ENCODE measurements around the gene SH3GLB2.

The SH3GLB2 gene

DNA sequence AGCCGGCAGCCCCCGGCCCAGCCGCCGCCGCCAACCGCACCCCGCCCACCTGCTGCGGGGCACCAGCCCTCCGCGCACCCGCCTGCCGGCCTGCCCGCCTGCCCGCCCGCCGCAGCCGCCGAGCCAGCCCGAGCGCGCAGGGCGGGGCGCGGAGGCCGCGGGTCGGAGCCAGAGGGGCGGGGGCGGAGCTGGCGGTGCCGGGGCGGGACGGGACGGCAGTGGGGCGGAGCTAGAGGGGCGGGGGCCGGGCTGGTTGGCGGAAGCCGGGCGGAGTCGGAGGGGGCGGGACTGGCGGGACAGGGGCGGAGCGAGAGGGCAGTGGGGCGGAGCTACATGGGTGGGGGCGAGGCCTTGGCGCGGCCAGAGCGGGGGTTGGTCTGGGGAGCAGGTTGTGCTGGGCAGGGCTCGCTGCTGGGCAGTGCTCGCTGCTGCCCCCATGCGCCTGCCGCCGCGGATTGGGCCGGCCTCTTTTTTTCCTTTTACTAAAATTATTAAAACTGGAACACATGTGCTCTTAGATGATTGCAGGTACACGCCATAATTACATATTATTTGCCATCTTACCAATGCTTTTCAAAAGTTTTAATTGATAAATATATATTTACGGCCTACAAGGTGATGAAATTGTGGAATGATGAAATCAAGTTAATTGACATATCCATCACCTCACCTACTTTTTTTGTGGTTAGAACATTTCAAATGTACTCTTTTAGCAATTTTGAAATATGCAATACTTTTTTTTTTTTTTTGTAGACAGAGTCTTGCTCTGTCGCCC lies at the start of gene SH3GLB2:
Gene SH3GLB2 (minus strand): TSS at position 140 of the 775 bp plus-strand sequence. CDS start 177 bp downstream, outside the sequence.
- peak; percentile 84 for DNase-seq (ENCODE audit: low read depth)

GRCh38 chr9:129077236-129077635 lies 49.1 kb upstream of the SH3GLB2 start:
- DNase-seq (ENCODE audit: low read depth): no peak

DNA sequence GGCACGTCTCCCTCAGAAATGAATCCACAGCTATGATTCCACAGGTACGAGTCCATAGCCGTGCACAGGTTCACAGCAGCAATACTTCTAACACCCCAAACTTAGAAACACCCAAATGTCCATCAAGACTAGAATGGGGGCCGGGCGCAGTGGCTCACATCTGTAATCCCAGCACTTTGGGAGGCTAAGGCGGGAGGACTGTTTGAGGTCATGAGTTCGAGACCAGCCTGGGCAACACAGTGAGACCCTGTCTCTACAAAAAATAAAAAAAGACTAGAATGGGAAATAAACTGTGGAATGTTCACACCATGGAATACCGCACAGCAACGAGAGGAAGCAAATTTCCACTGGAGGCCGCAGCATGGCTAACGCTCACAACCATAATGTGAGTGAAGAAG lies 48.5 kb upstream of the SH3GLB2 start:
- DNase-seq (ENCODE audit: low read depth): no peak

DNA sequence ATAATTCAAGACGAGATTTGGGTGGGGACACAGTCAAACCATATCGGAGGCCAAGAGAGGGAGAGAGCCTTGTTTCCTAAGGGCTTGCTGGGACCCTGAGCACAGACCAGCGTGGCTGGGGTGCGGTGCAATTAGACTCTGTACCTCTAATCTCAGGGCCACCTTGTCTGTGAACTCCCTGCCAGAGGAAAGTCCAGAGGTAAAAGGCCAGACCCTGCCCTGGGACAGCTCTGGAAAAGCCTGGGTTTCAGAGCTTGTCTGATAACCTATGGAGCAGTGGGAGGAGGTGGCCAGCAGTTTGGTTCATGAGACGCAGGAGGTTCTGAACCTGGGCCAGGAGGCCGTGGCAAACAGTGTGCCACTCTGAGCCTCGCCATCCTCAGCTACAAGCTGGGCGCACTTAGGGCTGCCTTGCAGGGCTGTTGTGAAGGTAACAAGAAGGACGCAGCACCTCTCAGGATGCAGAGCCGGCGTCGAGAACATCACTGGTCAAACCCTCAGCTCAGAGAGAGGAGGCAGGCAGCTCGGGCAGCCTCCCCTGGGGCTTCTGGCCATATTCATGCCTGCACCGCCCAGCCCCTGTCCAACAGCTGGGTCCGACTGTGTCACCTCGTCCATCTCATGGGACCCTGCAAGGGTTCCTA lies 48.0 kb upstream of the SH3GLB2 start:
- no peak for DNase-seq (ENCODE audit: low read depth)

- DNase-seq (ENCODE audit: low read depth): no peak
Measured at GRCh38 chr9:129074106-129074505, 46.0 kb upstream of the SH3GLB2 start.

GRCh38 chr9:129073404-129073803 lies 45.3 kb upstream of the SH3GLB2 start:
- no peak for DNase-seq (ENCODE audit: low read depth)

DNA sequence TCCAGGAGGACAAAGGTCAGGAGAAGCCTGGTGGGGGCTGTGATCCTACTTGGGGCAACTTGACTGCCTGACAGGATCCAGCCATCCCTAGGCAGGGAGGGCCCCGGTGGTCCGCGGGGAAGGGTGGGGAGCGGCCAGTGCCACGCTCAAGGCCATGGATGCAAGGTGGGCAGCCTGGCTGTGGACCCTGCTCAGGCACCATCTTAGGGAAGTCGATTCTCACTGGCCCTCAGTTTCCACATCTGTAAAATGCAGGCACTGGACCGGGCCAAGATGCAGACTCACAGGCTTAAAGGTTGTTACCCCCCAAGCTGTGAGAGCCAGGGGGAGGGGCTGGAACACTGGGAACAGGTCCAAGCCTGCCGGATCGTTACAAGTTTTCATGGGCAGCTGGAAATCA lies 44.0 kb upstream of the SH3GLB2 start:
- no peak for DNase-seq (ENCODE audit: low read depth)

- DNase-seq (ENCODE audit: low read depth): no peak
Measured at GRCh38 chr9:129071526-129072126, 43.5 kb upstream of the SH3GLB2 start.

DNA sequence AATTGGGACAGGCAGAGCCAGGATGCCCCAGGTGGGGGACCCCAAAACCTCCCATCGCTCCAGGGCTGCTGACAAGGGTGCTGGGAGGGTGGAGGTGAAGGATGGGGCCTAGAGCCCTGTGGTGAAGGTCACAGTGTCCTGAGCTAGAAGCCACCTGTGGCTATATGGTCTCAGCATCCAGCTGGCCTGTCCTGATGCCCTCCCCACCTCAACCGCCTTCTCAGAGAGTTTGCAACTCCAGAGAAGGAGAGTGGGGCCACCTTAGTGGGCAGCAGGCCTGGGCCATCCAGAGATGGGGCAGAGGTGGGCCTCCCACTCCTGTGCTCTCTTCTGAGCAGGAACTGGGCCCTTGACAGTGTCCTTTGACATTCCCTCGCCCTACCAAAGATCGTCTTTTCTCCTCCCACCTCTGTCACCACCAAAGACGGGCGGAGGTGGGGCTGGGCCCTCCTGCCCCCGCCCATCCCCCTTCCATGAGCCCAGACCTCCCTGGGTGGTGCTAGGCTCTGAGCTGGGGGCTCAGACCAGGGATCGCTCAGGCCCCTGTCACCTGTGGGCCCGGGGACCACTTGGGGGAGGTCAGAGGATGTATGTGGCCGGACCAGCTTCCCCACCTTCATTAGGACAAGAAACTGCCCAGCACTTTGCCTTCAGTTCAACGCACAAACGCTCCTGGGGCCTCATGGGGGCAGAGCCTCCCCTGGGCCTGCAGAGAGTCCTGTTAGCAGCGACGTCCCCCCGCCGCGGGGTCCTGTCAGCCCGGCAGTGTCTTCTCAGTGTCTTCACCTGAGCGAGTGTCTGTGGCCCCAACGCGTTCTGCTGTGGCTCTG lies 42.8 kb upstream of the SH3GLB2 start:
- DNase-seq (ENCODE audit: low read depth): no peak

- no peak for DNase-seq (ENCODE audit: low read depth)
Measured at GRCh38 chr9:129069862-129070641, 41.9 kb upstream of the SH3GLB2 start.

DNA sequence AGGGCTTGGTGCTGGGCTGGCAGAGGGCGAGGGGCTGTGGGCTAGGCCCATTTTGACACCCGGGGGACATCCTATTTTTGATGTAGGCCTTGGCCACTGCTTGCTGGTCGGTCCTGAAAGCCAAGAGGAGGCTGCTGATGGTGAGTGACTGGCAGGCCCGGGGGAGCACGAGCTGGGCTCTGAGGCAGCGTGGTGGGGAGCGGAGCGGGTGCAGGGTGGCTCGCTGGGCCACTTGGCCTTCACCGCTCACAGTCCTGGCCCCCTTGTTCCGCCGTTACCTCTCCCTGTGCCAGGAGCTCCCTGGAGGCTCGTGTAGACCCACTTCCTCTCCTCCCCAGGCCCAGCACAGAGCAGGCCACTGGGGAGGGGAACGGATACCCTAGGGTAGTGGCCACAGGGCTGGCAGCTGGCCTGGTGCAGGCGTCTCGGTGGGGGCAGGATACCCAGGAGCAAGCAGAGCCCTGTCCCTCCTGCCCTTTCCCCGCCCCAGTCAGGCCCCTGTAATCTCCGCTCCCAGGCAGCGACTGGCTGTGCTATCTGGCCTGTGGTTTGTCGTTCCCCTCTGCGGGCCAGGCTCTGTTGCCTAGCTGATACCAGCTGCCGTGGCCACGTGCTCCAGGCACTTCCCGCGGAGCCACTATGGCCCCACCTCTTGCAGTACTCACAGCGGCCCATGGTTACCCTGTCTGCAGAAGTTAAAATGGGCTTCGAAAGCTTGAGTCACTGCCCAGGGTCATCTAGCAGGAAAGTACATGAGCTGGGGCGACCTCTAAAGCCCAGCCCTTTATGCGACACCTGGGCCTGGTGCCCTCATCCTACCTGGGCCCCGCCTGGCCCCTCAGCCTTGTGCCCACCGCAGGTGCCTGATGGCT lies 41.1 kb upstream of the SH3GLB2 start:
- DNase-seq (ENCODE audit: low read depth): peak; percentile 24

- DNase-seq (ENCODE audit: low read depth): no peak
Measured at GRCh38 chr9:129068110-129068509, 40.0 kb upstream of the SH3GLB2 start.

- no peak for DNase-seq (ENCODE audit: low read depth)
Measured at GRCh38 chr9:129064499-129064908, 36.4 kb upstream of the SH3GLB2 start.

GRCh38 chr9:129063061-129063460 lies 34.9 kb upstream of the SH3GLB2 start:
- DNase-seq (ENCODE audit: low read depth): no peak

DNA sequence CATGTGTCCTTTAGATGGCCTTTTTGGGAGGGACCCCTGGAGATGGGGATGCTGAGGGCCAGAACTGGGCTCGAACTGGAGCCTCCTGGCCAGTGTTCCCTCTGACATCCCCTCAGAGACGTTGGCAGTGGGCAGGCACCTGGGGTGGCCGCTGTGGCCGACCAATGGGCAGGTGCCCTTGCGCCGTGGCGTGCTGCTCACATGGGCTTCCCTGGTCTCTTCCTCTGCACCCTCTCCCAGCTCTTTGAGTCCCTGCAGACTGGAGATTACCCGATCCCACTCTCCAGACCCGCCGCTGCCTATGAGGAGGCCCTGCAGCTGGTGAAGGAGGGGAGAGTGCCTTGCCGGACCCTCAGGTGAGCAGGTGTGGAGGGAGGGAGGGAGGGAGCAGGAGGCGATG lies 32.9 kb upstream of the SH3GLB2 start:
- no peak for DNase-seq (ENCODE audit: low read depth)

DNA sequence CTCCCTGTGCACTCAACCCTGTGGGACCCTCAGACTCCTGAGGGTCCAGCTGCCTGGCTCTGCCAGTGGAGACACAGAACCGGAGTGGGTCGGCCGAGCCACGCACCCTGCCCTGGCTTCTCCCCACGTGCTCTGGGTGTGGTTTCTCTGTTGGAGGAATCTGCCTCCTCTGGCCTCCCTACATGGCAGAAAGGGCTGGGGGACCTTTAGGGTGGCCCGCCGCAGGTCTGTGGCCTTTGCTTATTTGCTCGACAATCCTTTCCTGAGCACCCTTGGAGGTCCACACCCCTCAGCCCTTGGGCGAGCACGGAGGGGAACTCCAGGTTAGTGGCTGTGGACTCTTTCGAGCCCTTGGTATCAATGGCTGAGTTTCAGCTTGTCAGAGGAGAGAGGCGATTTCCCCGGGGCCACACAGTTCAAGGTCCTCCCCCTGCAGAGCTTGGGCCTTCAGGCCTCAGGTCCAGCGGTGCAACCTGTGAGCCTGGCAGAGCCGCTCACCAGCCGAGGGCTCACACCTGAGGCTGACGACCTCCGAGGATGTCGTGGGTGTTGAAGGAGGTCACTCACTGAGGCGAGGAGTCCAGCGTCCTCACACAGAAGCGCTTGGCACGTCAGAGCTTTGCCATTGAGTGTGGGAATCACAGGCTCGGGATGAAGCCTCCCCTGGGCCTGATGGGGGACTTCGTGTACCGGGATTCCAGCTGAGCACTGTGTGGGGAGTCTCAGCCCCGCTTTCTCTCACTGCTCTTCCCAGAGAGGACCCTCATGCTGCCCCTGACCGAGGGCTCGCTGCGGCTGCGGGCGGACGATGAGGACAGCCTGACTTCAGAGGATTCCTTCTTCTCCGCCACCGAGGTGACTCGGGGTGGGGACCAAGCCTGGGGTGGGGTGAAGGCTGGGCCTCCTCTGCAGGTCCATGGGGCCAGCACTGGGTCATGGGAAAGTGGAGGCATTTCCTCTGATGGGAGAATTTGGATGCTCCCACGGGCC lies 32.0 kb upstream of the SH3GLB2 start:
- no peak for DNase-seq (ENCODE audit: low read depth)

- no peak for DNase-seq (ENCODE audit: low read depth)
Measured at GRCh38 chr9:129058965-129059795, 31.0 kb upstream of the SH3GLB2 start.

DNA sequence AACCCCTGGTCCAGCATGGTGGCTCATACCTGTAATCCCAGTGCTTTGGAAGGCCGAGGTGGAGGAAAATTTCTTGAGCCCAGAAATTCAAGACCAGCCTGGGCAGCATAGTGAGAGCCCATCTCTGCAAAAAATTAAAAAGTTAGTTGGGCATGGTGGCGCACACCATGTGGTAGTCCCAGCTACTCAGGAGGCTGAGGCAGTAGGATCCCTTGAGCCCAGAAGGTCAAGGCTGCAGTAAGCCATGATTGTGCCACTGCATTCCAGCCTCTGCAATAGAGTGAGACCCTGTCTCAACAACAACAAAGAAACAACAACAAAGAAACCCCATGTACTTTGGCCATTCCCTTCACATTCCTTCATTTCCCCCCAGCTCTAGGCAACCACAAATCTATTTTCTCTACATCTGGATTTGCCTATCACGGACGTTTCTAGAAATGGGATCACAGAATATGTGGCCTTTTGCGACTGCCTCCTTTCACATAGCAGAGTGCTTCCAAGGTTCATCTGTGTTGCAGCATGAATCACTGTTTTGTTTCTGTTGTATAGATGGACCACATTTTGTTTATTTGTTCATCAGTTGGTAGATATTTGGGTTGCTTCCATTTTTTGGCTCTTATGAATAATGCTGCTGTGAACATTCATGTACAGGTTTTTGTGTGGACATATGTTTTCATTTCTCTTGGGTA lies 26.2 kb upstream of the SH3GLB2 start:
- no peak for DNase-seq (ENCODE audit: low read depth)
